DMS53 treated with DMSO at 0.1 percent for 48 hours (cell line): Measurements from ENCODE around the gene FBXW7.

Source experiments
- DNase-seq: peaks from one replicate; lab custom pipeline; 2025; ENCODE audit not compliant: unreplicated experiment; lab: John Stamatoyannopoulos, UW

The FBXW7 gene

DNA sequence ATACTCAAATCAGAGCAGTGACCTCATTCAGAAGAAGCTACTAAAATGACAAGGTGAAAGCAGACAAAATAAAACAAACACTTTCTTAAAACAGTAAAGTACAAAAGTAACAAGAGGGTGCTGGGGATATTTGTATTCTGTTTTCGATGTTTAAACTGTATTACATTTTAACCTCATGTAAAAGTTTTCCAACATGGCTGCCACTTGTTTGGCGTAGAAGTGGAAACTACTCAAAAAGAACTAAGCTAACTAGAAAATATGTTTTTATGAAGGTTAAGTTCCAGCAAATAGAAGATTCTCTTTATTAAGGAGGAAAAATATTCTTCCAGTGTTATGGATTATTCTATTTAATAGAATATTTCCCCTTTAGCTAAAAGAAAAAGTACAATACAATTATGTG lies 155.0 kb downstream of the FBXW7 start:
- DNase-seq, result no peak

DNA sequence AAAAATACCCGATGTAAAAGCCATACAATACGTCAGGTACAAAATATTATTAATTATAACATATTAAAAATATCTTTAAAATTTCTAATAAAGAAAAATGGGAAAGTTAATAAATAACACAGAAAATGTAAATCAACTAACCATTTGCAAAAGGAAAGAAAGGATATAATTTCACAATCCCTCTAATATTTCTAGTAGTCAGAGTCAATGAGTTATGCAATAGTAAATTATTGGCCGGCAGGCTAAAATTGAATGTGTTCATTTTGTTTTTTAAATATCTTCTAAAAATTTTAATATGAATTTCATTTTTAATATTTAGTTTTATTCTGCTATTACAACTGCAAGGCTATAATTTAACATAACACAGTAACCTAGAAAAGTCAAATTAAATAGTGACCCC lies 155.7 kb downstream of the FBXW7 start:
- no peak for DNase-seq

DNA sequence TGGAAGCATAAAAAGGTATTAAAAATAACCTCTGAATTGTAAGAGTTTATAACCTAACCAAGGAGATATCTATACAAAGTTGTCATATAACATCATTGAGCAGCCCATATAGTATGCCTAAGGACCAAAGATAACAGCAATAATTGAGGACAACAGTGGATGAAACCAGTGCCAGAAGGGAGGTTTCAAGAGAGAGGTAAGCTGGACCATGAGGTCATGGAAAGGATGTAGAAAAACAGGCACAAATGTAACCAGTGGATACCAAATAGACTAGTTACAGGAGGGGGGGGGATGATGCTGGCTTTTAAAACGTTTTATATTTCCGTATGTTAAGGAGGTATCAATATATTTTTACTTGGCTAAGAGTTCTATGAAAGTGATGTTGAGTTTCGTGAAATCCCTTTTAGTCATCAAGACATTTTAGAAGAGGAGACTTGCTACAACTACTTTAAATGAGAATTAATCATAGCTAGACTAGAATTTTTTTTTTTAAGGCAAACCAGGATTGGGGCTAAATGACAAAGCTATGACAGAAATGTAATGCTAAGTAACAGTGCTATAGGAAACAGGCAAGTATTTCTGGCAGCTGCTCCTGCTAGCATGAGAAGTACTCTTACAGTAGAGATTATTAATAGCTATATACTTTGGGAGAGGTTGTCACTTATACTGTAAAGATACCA lies 161.1 kb downstream of the FBXW7 start:
- DNase-seq, result no peak

DNA sequence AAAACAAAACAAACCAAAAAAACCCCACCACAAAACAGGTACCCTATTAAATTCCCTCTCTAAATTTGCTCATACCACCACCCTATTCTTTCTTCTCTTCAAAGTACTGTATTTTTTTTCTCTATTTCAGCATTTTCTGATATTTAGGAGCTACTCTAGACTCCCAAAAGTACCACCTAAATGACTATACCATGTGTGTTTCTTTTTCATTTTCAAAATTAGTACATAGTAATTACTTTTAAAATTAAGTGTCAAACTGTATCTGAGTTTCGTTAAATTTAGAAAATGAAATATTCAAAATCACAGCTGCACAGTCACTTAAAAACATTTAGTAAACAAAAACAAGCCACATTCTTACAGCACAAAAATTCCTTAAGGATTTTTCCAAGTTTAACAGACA lies 161.7 kb downstream of the FBXW7 start:
- no peak for DNase-seq

DNA sequence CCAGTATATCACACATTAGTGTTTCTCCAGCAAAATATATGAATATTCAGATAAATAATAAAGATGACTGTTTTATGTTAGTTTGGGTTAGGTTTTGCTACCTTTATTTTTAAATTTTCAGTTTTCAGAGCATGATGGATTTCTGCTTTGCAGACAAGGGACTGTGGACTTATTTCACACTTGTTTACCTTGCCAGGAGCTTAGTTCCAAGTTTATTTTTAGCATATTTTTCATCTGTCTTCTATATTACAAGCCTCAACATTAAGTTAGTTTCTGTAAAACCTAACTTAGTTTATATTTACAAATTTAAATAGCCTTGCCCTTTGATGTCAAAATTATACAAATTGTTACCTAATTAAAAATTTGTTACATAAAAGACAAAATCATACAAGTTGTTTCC lies 163.4 kb downstream of the FBXW7 start:
- no peak for DNase-seq

DNA sequence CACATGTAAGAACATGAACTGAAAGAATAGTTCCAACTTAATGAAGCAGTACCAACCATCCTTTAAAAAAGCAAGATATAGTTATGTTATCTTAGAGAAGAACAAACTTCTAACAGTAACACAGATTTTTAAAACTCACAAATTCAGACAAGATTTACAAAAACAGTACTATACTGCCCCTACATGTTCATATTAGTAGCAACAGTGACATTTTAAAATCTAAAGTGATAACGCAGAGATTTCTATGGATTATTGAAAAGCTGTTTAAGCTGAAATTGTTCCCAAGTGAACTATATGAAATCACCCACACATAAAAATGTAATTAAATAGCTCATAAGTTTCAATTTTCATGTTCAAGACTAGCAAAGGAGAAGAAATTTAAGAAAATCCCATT lies 166.0 kb downstream of the FBXW7 start:
- peak; percentile 6 for DNase-seq

DNA sequence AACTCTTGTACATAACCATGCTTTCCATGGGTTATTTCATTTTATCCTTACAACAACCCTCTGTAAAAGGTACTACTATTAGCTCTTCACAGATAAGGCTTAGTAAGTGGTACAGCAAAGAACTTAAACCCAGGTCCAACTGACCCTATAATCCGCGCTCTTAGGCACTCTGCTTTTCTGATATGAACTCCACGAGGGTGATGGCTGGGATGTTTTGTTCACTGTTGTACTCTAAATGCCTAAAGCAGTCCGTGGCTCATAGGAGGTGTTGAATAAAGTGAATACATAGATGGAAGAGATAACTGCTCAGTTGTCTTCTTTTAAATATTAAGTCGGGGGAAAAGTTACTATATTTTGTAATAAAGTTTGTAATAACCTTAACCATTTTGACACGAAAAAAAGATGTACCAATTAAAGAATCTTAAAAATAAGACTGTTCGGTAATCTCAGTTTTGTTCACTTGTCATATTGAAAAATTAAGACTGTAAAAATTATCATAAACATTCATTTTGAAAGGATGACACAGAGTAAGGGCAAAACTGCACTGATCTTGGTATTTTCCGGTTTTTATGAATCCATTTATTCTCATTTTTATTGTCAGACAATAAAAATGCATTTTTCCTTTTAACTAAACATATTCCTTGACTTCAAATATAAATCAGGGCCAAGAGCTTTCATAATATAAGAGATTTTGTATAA lies 166.5 kb downstream of the FBXW7 start:
- DNase-seq, result peak; percentile 38

DNA sequence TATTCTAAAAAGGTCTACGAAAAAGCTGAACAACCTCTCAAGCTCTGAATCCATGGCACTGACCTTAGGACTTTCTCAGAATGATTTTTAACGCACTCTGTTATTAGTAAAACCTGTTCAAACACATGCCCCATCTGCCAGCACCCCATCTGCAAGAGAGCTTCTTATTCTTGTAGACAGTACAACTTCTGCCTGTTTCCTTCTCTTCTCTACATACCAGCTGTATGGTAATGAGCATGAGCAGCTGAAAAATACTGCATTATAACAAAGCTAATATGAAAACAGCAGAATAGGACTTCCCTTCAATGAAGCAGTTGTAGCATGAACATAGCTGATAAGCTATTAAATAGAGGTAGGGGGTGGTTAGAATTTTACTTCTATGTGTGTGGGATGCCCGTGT lies 167.9 kb downstream of the FBXW7 start:
- DNase-seq, result peak; percentile 55

DNA sequence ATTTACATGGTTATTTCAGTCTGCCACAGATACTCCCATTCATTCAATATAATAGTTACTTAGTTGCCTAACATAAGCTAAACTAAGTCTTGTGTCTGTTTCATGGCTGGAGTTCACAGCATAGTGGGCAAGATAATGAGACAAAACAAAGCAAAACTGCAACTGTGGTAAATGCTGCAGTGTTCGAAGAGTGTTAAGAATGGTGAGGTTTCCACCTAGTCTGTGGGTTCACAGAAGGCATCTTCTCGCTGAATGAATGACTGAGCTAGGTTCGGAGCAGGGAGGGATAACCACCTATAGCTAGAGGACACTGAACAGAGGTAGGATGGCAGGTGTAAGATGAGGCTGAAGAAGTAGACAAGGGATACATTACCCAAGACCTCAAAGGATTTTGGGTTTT lies 171.0 kb downstream of the FBXW7 start:
- no peak for DNase-seq

DNA sequence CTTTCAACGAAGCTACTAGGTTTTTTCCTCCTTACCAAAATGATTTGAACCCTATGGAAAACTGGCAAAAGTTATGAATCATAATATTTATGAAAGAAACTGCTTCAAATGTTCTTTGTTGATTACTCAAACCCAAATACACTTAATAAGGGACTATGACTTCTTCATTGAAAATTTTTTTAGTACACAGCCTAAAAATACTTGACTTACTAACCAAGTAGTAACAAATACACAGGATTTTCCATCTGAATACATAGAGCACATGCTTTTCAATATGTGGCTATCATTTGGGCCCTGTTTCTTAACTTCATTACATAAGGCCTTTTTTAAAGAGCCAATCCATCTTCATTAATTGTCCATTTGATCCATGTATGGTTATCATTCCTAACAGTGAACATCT lies 171.5 kb downstream of the FBXW7 start:
- DNase-seq, result no peak

DNA sequence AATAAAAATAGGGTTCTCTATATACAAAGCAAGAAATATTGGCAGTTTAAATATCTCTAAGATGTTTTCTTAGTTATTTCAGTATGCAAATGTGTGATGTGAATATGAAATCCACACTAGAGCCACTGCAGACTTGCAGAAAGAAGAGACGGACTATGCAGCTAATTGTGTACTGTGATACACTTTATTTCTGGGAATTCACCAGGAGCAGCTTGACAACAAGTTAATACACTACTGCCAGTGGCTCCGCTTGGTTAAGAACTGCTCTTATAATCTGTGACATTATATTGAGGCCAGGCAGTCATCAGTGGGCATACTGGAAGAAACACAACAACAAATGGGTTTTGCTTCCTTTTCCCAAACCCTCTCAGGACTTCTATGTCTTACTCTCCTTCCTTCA lies 172.0 kb downstream of the FBXW7 start:
- DNase-seq, result no peak

DNA sequence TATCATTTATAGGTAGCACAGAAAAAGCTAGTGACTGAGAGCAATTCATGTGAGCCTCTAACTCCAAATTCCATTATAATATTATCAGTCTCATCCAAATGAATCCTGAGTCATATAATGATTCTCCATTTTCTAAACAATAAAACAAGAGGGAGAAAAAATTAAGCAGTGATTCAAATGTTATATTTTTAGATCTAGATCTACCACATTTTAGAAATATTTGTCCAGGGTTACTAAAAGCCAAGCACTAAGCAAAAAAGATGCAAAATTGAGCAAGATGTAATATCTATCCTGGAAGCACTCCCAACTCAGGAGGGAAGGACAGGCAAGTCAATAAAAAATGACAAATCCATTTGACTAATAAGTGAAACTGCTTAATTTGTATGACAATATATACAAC lies 172.8 kb downstream of the FBXW7 start:
- DNase-seq, result no peak

DNA sequence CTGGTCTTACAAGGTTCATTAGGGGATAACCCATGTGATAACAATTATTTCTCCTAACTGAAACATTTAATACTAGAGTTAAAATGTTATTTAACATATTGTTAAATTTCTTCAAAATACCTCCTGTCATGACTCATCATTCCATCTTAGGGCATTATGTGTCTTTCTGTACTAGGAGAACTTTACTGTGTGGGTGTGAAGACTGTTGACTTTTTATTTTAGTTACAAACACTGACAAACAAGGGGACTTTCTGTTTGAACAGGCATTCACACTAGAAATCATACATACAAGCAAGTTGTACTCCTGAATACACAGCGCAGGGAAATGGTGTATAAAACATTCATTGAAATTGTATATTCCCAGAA lies 175.9 kb downstream of the FBXW7 start:
- DNase-seq, result peak; percentile 5

DNA sequence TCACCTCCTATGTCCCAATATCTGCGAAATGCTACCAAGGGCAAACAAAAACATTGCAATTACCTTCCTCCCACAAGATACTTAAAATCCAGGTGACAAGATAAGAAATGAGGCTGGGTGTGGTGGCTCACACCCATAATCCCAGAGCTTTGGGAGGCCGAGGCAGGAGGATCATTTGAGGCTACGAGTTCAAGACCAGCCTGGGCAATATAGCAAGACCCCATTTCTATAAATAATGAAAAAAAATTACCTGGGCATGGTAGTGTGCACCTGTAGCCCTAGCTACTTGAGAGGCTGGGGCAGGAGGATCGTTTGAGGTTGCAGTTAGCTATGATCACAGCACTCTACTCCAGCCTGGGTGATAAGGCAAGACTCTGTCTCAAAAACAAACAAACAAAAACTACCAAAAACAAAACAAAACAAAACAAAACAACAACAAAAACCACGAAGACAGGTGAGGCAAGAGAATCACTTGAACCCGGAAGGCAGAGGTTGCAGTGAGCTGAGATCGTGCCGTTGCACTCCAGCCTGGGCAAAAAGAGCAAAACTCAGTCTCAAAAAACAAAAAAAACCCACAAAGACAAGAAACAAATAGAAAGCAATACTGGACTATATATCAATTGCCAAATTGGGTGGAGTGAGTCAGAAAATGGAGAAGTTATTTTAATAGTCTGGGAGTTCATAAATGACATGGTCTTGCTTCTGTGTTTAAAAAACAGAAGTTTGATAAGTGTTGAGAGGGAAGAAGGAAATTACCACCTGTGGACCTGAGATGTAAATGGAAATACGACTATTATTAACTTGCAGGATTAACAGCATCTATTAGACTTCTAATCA lies 176.5 kb downstream of the FBXW7 start:
- no peak for DNase-seq

DNA sequence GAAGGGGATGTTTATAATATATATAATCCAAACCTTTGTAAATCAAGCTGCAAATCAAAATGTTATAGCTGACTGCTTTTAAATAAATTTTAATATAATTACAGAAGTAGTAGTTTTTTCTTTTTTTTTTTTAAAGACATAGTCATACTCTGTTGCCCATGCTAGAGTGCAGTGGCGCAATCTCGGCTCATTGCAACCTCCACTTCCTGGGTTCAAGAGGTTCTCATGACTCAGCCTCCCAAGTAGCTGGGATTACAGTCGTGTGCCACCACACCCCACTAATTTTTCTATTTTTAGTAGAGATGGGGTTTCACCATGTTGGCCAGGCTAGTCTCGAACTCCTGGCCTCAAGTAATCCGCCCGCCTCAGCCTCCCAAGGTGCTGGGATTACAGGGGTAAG lies 178.7 kb downstream of the FBXW7 start:
- no peak for DNase-seq

DNA sequence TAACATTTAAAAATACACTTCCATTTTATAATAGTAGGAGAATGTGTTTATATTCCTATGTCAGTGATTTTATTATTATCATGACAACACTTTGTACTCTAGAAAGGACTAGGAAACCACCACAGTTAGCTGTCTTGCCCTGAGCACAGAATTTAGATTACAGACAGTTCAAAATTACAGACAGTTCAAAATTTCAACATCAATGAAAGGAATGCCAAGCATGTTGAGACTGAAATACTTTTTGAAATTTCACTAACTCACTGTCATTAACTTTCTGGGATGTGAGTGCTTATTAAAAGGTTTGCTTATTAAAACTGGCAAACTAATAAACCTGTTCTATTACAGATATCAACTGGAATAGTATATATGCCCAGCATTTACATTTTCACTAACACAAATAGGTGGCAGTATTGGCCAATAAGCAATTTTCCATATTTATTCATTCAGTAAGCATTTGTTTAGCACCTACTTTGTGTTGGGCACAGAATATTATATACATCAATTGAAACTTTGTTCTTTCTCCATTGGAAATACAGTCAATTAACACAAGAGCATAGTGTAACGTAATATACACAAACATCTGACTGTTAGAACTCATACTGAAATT lies 179.4 kb downstream of the FBXW7 start:
- DNase-seq, result no peak

DNA sequence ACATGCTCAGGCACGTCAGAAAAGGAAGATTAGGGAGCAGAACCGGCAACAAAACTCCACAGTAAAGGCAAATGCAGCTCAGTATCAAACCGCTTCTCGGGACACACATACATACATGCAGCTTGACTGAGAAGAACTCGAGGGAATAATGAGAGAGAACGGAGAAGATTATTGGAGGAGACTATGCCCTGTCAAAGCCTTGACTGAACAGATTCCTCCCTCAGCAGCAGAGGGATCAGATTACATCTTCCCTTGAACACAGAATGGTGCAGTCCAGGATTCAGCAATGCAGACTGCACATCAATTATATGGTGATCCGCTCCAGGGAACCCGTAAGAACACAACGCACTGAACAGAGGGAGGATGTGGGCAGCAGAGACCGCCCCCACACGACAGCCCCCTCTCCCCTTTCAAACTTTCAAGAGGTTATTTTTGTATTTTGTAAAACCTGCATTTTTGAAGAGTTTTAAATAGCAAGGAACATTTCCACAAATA lies 183.2 kb downstream of the FBXW7 start:
- DNase-seq, result peak; percentile 84

DNA sequence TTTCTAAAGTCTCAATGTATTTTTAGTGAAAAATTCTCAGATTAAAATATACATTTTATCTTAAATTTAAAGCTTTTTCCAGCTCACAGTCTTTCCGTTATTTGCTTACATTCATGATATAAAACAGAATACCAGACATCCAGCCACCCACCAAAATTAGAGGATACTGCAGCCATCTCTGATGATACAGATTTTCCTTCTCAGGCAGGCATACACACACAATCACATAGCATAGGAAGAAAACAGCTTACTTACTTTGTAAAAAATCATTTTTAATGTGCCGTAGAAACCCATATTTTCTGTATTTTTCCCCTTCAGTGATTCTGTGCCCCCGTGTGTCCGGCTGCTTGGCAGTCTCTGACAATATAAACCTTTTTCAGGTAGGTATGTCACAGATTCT lies 183.7 kb downstream of the FBXW7 start:
- no peak for DNase-seq

DNA sequence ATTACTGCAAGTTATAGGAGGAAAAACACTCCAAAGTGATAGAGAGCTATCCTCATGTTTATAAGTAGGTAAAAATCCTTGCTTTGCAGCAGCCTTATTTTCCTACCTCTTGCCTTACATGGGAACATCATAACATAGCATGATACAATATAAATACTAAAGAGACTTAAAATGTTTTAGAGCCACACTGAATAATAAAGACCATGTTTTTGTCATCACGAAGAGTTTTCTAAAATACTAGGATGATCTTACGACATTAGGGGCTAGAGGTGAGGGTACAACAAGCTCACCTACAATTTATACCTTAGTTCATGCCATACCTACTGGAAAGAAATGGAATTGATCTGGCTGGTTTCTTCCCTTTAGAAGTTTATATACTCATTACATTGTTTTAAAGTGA lies 184.8 kb downstream of the FBXW7 start:
- no peak for DNase-seq

DNA sequence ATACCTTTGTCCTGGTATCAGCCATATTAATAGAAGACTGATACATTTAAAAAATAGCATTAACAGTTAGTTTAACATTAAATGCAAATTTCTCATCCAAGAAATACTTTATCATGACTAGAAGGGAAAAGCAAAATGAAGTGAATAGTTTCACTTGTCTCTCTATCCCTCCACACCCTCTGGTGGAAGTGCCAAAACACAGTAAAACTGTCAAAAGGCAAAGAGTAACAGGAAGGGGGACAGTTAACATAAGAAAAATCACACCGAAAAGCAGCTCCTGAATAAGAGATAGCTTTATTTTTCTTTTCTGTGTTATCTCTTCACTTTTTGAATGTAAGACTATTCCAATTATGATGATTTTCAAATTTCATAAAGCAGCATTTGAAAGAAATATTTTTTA lies 187.2 kb downstream of the FBXW7 start:
- no peak for DNase-seq

DNA sequence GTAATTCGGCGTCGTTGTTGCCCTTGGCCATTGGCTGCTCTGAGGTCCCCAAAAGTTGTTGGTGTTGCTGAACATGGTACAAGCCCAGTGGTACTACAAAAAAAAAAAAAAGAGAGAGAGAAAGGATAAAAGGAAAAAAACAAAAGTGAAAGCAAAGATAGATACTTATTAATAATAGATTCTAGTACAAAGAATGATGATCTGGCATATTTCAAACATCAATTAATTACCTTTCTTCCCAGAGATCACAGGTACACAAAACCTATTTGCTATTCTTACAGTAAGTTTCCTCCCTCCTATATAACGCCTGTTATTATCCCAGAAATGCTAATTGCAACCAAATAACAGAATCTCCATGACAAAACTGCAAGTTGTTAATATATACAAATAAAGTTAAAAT lies 188.9 kb downstream of the FBXW7 start:
- DNase-seq, result no peak

DNA sequence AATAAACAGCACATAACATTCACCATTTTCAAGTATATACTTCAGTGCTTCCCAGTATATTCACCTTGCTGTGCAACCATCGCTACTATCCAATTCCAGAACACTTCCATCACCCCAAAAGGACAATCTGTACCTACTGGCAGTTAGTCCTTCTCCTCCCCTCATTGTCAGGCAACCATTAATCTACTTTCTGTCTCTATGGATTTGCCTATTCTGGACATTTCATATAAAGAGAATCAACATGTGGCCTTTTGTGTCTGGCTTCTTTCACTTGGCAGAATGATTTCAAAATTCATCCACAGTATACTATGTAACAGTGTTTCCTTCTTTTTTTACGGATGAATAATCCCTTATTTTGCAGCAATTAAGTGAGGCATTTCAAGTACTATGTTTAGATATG lies 189.4 kb downstream of the FBXW7 start:
- no peak for DNase-seq
